SH-SY5Y (cell line): ENCODE data around the gene PID1.

ENCODE experiments used
- GATA2 ChIP-seq: IDR thresholded peaks from 2 replicates; pipeline ENCODE4 v1.6.1; 2011; ENCODE audit warnings: mild to moderate bottlenecking, low read depth, low read length
- GATA3 ChIP-seq: IDR thresholded peaks from 2 replicates; pipeline ENCODE4 v1.6.1; 2011; ENCODE audit warnings: low read depth, mild to moderate bottlenecking, low read length, moderate library complexity

- TF ChIP-seq GATA2 (no peak), GATA3 (no peak)
Observed at GRCh38 chr2:229124136-229124535, 147.0 kb downstream of the PID1 start.
